Measurements from ENCODE around the gene SPG7. TPM values are rescaled to one million over a fixed set of nuclear protein-coding genes. Genes with fewer than 3 reads are reported as not detected.

Gene SPG7
- total RNA-seq, 1 donor from 2014 or later = 166 TPM

DNA sequence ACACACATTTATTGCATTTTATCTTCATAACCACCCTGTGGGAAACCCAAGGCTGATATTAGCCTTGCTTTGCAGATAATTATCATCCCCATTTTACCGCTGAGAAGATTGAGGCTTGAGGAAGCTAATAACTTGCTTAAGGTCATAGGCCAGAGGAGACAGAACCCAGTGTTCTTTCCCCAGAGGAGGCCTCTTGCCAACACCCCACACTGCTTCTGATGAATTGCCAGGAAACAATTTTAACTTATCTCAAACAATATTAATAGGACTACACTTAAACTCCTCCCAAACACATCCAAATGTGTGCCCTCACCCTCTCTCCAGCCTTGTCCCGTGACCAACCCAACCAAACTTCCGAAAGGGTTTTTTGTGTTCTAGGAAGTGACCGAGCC is 2.1 kb upstream of the SPG7 start:
- TF ChIP-seq, protein P1, sequence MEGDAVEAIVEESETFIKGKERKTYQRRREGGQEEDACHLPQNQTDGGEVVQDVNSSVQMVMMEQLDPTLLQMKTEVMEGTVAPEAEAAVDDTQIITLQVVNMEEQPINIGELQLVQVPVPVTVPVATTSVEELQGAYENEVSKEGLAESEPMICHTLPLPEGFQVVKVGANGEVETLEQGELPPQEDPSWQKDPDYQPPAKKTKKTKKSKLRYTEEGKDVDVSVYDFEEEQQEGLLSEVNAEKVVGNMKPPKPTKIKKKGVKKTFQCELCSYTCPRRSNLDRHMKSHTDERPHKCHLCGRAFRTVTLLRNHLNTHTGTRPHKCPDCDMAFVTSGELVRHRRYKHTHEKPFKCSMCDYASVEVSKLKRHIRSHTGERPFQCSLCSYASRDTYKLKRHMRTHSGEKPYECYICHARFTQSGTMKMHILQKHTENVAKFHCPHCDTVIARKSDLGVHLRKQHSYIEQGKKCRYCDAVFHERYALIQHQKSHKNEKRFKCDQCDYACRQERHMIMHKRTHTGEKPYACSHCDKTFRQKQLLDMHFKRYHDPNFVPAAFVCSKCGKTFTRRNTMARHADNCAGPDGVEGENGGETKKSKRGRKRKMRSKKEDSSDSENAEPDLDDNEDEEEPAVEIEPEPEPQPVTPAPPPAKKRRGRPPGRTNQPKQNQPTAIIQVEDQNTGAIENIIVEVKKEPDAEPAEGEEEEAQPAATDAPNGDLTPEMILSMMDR (IDR thresholded peaks at IDR 0.05; ENCODE audit: partially characterized antibody, unreplicated experiment) = no peak
- DNase-seq = no peak
- peaks cover 4% of the 10 kb centered on the region for H3K27me3 Mint-ChIP-seq (ENCODE audit: unreplicated experiment)
- H3K27ac Mint-ChIP-seq (ENCODE audit: unreplicated experiment) = no peak overlapping the region
- H3K9me3 Mint-ChIP-seq (ENCODE audit: unreplicated experiment) = peaks cover 8% of the 10 kb centered on the region
- H3K4me1 Mint-ChIP-seq (ENCODE audit: low read depth, unreplicated experiment) = peaks cover 3% of the 10 kb centered on the region
- H3K36me3 Mint-ChIP-seq (ENCODE audit: unreplicated experiment) = no peaks in the 10 kb centered on the region
- H3K4me3 Mint-ChIP-seq (ENCODE audit: unreplicated experiment) = peak overlapping the region; percentile 30

DNA sequence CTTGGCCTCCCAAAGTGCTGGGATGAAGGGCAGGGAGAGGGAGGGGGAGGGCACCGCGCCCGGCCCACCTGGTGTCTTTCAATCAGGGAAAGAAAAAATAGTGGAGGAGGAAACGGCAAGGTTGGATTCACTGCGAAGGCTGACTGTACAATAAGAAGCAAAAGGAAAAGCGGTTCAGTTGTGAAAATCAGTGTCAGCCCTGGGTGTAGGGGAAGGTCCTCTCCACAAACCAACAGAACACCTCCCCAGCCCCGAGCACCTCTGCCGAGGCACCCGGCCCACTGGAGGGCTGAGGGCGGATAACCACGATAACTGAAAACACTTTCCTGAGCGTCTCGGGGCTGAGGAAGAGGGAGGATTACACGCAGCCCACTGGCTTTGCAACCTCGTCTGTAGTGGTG is 1.4 kb upstream of the SPG7 start:
- peaks cover 8% of the 10 kb centered on the region for H3K9me3 Mint-ChIP-seq (ENCODE audit: unreplicated experiment)
- TF ChIP-seq, protein P1 (IDR thresholded peaks at IDR 0.05; ENCODE audit: partially characterized antibody, unreplicated experiment) = no peak
- H3K27me3 Mint-ChIP-seq (ENCODE audit: unreplicated experiment) = peaks cover 5% of the 10 kb centered on the region
- DNase-seq = no peak
- peak overlapping the region; percentile 63 for H3K4me3 Mint-ChIP-seq (ENCODE audit: unreplicated experiment)
- no peaks in the 10 kb centered on the region for H3K36me3 Mint-ChIP-seq (ENCODE audit: unreplicated experiment)
- no peak overlapping the region for H3K27ac Mint-ChIP-seq (ENCODE audit: unreplicated experiment)
- peaks cover 3% of the 10 kb centered on the region for H3K4me1 Mint-ChIP-seq (ENCODE audit: low read depth, unreplicated experiment)

DNA sequence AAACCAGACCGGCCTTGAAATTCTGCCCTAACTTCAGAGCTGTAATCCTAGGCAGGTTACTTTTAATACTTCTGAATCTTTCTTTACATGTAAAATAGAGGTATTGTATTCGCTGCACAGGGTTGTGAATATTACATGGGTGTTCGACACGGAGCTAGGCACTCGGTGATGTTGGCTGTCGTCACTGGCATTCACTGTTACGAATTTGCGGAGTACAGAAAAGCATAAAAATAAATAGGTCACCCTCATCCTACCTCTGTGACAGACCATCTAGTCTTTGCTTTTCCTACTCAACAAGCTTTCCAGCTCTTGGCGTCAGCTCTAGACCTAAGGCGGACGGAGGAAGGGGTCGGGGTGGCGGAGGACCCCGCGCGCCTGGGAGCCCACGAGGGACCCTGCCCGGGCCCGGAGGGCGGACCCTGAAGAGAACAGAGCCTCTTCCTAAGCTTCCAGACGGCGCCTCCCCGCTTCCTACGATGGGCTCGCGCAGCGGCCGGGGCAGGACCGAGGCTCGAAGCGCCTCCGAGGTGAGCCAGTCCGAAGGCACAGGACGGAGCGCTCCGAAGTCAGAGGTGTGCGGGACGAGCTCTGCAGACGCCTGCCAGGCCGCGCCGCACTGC is 879 bp upstream of the SPG7 start:
- H3K27me3 Mint-ChIP-seq (ENCODE audit: unreplicated experiment) = peaks cover 5% of the 10 kb centered on the region

DNA sequence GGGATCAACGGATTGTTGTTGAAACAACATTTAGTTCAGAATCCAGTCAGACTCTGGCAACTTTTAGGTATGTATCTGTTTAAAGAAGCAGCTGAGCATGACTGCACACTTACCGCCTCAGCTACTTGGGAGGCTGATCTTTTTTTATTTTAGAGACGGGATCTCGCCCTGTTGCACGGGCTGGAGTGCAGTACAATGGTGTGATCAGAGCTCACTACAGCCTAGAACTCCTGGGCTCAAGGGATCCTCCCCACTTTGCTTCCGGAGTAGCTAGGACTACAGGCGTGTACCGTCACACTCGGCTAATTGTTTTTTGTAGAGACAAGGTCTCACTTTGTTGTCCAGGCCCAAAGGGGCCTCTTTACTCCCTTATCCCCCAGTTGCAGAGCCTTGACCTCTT is 2.3 kb downstream of the SPG7 start:
- TF ChIP-seq, protein P1 (IDR thresholded peaks at IDR 0.05; ENCODE audit: partially characterized antibody, unreplicated experiment) = no peak
- no peak overlapping the region for H3K4me3 Mint-ChIP-seq (ENCODE audit: unreplicated experiment)

More for the DNA sequence above, 879 bp upstream of the SPG7 start:
- Mint-ChIP-seq H3K27ac (ENCODE audit: unreplicated experiment) (no peak overlapping the region), H3K4me3 (ENCODE audit: unreplicated experiment) (peak overlapping the region; percentile 63), H3K36me3 (ENCODE audit: unreplicated experiment) (no peaks in the 10 kb centered on the region), H3K4me1 (ENCODE audit: low read depth, unreplicated experiment) (peaks cover 3% of the 10 kb centered on the region), H3K9me3 (ENCODE audit: unreplicated experiment) (peaks cover 8% of the 10 kb centered on the region)
- DNase-seq = no peak
- TF ChIP-seq, protein P1 (IDR thresholded peaks at IDR 0.05; ENCODE audit: partially characterized antibody, unreplicated experiment) = no peak

DNA sequence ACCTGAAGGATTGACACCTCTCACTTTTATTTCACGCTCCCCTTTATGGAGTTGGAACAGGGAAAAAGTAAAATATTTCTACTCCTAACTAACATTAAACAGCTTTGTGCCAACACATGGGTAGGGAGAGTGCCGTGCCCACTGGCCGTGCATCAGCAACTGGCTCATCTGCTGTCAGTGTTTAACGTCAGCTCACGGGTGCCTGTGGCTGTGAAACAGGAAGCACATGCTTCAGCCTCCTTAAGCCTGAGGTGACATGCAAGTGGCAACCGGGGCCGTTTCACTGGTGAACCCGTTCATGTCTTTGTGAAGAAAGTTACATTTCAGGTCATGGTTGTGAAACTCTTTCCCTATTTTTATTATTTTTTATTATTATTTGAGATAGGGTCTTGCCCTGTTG is 3.2 kb downstream of the SPG7 start:
- Mint-ChIP-seq H3K9me3 (ENCODE audit: unreplicated experiment) (peaks cover 6% of the 10 kb centered on the region), H3K4me3 (ENCODE audit: unreplicated experiment) (no peak overlapping the region), H3K27me3 (ENCODE audit: unreplicated experiment) (peaks cover 5% of the 10 kb centered on the region), H3K4me1 (ENCODE audit: low read depth, unreplicated experiment) (no peaks in the 10 kb centered on the region), H3K27ac (ENCODE audit: unreplicated experiment) (no peak overlapping the region), H3K36me3 (ENCODE audit: unreplicated experiment) (no peaks in the 10 kb centered on the region)
- DNase-seq = no peak
- TF ChIP-seq, protein P1 (IDR thresholded peaks at IDR 0.05; ENCODE audit: partially characterized antibody, unreplicated experiment) = no peak

More for the DNA sequence above, 2.3 kb downstream of the SPG7 start:
- Mint-ChIP-seq H3K27ac (ENCODE audit: unreplicated experiment) (no peak overlapping the region), H3K9me3 (ENCODE audit: unreplicated experiment) (peaks cover 6% of the 10 kb centered on the region), H3K4me1 (ENCODE audit: low read depth, unreplicated experiment) (peaks cover under 1% of the 10 kb centered on the region), H3K27me3 (ENCODE audit: unreplicated experiment) (peaks cover 5% of the 10 kb centered on the region), H3K36me3 (ENCODE audit: unreplicated experiment) (no peaks in the 10 kb centered on the region)
- no peak for DNase-seq
